ENCODE measurements around the gene HIKESHI.
"Not testable (repeated sequence)": the region's sequence is repeated elsewhere in the genome, so short reads cannot be mapped to it uniquely, and the experiment has no call there.

DNA sequence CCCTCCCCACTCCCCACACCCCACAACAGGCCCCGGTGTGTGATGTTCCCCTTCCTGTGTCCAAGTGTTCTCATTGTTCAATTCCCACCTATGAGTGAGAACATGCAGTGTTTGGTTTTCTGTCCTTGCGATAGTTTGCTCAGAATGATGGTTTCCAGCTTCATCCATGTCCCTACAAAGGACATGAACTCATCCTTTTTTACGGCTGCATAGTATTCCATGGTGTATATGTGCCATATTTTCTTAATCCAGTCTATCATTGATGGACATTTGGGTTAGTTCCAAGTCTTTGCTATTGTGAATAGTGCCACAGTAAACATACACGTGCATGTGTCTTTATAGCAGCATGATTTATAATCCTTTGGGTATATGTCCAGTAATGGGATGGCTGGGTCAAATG lies 6.7 kb downstream of the HIKESHI start:
- TF ChIP-seq, protein P1, sequence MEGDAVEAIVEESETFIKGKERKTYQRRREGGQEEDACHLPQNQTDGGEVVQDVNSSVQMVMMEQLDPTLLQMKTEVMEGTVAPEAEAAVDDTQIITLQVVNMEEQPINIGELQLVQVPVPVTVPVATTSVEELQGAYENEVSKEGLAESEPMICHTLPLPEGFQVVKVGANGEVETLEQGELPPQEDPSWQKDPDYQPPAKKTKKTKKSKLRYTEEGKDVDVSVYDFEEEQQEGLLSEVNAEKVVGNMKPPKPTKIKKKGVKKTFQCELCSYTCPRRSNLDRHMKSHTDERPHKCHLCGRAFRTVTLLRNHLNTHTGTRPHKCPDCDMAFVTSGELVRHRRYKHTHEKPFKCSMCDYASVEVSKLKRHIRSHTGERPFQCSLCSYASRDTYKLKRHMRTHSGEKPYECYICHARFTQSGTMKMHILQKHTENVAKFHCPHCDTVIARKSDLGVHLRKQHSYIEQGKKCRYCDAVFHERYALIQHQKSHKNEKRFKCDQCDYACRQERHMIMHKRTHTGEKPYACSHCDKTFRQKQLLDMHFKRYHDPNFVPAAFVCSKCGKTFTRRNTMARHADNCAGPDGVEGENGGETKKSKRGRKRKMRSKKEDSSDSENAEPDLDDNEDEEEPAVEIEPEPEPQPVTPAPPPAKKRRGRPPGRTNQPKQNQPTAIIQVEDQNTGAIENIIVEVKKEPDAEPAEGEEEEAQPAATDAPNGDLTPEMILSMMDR (IDR thresholded peaks at IDR 0.05) = not testable (repeated sequence)
- not testable (repeated sequence) for TF ChIP-seq EZH2 (IDR thresholded peaks at IDR 0.05; ENCODE audit: borderline replicate concordance, insufficient read depth, low read depth, low read length, poor library complexity, severe bottlenecking)

Data from B cell (primary cell).